ENCODE measurements around the gene CFAP77.

The CFAP77 gene

DNA sequence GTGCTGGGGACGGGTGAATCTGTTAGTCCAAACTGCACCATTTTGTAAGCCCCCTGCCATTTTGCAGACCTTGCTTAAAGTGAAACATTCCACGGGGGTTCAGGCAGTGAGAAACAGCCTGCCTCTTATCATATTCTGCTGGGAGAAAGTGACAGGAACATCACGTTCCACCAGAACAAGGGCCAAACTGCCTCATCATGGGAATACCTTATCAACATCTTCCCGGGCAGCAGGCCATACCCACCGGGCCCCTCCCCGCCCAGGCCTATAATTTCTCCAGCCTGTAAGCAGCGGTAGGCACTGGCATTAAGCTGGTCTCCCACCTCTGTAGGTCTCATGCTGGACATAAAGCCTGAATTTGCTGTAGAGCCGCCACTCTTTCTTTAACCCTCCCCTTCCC lies 1.5 kb upstream of the CFAP77 start:
- DNase-seq (ENCODE audit: low read depth, low spot score): no peak

GRCh38 chr9:132410642-132411041 lies 631 bp downstream of the CFAP77 start:
- DNase-seq (ENCODE audit: low read depth, low spot score): no peak

- no peak for DNase-seq (ENCODE audit: low read depth, low spot score)
Observed at GRCh38 chr9:132411091-132411508, 1.1 kb downstream of the CFAP77 start.

- DNase-seq (ENCODE audit: low read depth, low spot score): no peak
Observed at GRCh38 chr9:132412089-132412488, 2.1 kb downstream of the CFAP77 start.

DNA sequence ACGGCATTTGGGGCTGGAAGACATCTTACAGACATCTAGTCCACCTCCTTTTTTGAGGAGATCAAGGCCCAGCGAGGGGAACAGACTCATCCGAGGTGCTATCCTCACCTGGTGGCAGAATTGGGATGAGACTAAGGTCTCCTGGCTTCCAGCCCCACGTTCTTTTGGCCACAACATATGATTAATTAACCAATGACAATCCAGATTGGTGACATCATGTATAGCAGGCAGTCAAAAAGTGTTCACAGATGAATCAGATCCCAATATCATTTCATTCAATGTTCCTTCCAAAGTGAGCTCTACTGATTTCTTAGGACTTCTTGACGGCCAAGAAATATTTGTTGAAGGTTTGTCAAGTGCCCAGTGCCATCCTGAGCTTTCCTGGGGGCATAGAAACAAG lies 3.9 kb downstream of the CFAP77 start:
- DNase-seq (ENCODE audit: low read depth, low spot score): no peak

- DNase-seq (ENCODE audit: low read depth, low spot score): no peak
Observed at GRCh38 chr9:132414731-132415130, 4.7 kb downstream of the CFAP77 start.

DNA sequence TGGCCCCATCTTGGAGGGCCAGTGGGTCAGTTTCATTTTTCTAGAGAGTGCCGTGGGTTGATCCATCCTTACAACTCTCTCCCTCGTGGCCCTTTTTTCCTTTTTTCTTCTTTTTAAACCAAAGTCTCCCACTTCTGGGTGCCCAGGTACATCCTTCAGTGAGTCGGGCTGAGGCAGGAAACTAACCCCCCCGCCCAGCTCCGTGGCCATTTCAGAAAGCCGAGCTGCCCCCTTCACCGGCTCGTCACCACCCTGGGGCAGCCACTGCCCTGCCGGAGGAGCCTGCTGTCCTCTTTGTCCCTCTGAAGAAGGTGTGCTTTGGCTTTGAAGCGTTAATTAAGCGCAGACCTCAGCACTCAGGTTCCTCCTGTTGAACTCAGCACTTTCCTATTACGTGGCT lies 5.2 kb downstream of the CFAP77 start:
- no peak for DNase-seq (ENCODE audit: low read depth, low spot score)

GRCh38 chr9:132418726-132419363 lies 8.8 kb downstream of the CFAP77 start:
- no peak for DNase-seq (ENCODE audit: low read depth, low spot score)

DNA sequence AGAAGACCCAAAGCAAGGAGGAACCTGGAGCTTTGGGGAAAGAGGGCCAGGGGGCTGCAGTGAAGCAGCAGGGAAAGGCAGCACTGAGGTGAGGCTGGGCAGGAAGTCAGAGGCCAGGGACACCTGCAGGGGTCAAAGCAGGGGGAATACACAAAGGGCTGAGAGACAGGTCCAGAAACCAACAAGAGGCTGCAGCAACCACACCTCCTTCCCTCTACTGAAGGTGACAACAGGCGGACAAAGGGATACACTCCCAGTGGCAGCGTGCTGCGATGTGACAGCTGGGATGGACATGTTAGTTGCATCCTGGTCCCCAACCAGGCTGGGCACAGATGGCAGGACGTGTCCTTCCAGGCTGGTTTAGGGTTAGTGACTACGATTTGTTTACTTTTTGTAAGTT lies 12.6 kb downstream of the CFAP77 start:
- DNase-seq (ENCODE audit: low read depth, low spot score): no peak

DNA sequence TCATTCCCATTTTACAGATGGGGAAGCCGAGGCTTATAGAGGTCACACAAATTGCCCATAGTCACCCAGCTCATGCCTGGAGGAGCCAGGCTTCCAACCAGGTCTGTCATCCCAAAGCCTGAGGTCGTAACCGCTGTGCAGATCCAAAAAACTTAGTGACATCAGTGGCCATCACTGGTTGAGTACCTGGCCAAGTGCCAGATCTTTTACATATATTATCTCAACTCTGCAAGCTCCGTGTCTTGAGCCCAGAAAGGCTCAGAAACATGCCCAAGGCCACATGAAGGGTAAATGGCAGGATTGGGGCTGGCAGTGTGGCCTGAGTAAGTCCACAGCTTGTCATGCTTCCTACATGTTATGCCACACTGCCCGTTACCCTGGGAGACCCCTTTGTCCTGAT lies 13.5 kb downstream of the CFAP77 start:
- no peak for DNase-seq (ENCODE audit: low read depth, low spot score)

DNA sequence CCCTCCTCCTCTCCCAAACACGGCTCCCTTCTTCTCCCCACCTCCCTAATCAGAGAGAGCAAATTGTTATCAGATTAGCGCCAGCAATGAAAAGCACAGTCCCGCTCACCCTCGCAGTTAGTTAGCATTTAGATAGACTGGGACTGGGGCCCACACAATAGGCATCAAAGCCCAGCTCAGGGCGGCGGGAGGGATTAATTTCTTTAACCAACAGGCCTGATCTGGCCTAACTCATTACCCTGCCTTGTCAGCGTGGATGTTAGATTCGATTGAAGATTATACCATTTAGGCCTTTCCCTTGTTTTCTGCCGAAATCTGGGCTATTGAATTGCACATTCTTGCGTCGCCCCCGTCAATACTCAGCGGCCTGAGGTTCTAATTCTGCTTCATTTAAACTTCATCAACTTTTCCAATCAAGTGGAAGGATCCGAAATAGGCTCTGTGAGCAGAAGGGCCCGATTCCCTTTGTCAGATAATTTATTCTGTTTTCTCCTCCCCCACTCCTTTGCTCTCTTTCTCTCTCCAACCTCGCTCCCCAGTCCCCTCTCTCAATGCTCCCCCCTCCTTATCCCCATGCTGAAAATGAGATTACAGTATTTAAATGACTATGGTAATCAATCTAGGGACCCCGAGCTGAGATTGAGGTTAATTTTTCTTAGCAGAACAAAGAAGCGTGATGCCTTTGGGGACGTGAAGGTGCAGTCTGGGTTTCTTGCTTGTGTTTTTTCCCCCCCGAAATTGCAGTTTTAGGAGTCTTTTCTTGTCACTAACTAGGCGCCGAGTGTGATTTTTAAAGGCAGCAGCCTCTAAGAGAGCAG lies 15.1 kb downstream of the CFAP77 start:
- no peak for DNase-seq (ENCODE audit: low read depth, low spot score)

DNA sequence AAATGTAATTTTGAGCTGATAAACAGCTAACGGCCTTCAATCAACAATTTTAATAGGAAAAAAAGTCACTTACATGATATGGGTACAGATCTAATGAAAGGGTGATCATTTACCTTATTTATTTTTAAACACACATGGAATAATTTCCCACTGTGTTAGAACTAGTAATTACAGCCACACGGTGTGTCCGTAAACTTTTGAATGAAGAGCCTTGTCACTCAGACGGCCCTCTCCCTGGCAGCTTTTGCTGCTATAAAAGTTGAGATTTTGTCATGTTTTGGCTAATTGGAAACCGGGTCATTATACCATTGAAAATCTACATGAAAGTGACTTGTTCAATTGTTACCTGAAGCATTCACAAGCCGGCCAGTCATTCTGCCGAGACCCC lies 15.7 kb downstream of the CFAP77 start:
- no peak for DNase-seq (ENCODE audit: low read depth, low spot score)

GRCh38 chr9:132426639-132427414 lies 16.8 kb downstream of the CFAP77 start:
- no peak for DNase-seq (ENCODE audit: low read depth, low spot score)

DNA sequence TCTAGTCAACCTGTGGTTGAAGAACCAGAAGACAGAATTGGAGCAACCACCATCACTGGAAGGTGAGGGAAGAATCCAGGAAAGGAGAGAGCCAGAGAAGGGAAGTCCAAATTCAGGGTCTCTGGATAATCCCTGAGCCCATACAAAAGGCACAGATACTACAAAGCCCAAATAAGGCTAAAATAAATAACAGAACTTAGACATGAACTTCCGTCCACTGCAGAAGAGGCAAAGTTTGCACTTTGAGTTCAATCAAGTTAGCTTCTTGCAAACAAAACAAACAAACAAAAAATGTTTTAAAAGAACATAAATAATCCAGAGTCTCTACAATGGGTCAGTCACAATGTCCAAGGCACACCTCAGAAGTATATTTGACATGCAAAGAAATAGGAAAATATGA lies 21.0 kb downstream of the CFAP77 start:
- no peak for DNase-seq (ENCODE audit: low read depth, low spot score)

DNA sequence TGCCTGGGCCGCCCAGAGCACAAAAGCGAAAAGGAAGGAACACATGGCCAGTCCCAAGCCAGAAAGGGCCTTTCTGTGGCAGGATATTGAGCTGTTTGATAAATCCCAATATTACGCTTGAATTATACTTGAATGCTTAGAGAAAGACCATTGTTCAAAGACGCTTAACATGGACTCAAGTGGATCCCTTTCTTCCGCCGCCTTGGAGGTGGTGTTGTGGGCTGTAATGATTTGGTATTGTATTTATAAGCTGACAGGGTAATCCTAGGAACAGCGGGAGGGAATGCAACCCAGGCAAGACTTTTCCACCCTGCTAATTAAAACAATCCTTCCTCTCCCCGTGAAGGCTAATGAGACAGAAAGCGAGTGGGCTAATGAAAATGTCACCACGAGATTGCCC lies 24.9 kb downstream of the CFAP77 start:
- DNase-seq (ENCODE audit: low read depth, low spot score): no peak

- DNase-seq (ENCODE audit: low read depth, low spot score): no peak
Observed at GRCh38 chr9:132439153-132439552, 29.1 kb downstream of the CFAP77 start.

GRCh38 chr9:132440735-132441134 lies 30.7 kb downstream of the CFAP77 start:
- no peak for DNase-seq (ENCODE audit: low read depth, low spot score)

DNA sequence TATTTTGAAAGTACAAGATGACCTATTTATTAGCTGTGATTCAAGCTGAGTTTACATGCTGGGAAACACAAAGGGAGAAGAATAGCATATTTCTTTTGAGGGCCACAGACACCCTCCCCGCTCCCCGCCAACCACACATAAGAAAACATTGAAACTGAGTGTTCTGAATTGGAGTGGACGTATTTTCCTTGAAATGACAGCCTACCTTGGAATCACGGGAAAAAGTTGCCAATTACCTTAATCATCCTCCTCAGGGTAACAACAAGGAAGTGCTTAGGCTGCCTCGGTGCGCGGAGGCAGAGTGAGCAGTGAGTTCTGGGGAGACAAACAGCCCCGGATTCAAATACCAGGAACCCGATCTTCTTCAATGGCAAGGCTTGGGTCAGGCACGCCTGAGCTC lies 31.4 kb downstream of the CFAP77 start:
- DNase-seq (ENCODE audit: low read depth, low spot score): no peak

DNA sequence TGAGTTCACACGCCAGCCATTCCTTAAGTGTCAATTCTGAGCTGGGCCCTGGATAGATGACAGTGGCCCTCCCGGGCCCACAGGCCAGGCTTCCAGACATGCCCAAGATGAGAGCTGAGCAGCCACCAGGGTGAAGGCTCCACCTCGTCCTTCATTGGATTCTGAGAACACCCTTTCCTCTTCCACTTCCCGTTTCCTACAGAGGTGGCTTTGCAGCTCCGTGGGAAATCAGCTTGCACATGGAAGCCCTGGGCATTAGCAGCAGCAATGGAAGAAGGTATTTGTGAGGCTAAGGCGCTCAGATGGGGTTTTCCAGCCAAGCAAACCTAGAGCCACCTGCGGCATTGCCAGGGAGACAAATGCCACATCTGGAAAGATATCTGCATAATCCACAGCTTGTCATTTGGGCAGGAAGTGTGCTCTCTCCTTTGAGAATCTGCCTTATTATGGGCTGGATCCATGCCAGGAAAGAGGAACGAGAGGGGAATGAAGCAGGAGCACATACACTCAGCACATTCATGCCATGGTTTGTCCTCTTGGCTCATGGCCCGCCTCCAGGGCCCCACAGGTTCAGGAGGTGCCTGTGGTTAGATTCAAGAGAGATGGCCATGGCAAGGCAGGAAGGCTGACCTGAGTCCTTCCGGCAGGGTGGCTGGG lies 34.1 kb downstream of the CFAP77 start:
- DNase-seq (ENCODE audit: low read depth, low spot score): no peak

GRCh38 chr9:132446887-132447286 lies 36.9 kb downstream of the CFAP77 start:
- no peak for DNase-seq (ENCODE audit: low read depth, low spot score)

GRCh38 chr9:132447346-132447745 lies 37.3 kb downstream of the CFAP77 start:
- no peak for DNase-seq (ENCODE audit: low read depth, low spot score)

- no peak for DNase-seq (ENCODE audit: low read depth, low spot score)
Observed at GRCh38 chr9:132447902-132448301, 37.9 kb downstream of the CFAP77 start.

All from smooth muscle cell of the brain vasculature (primary cell).